GM18868 (cell line): ENCODE data around the gene TMEM81.
A peak's percentile ranks its signal among the peaks of the same experiment; 100 is the strongest.

Experiments
- ATAC-seq: cut with Tn5 transposase; IDR thresholded peaks from one replicate; pipeline ENCODE4 v1.9.1; 2021; ENCODE audit warnings: mild to moderate bottlenecking, moderate library complexity; ENCODE audit not compliant: unreplicated experiment

TMEM81 gene

GRCh38 chr1:205084360-205084759 lies at the start of gene TMEM81:
TSS of gene TMEM81 (minus strand) at chr1:205084460. CDS start at chr1:205084320, 140 bp downstream.
- ATAC-seq = no peak

GRCh38 chr1:205133287-205133686 lies 49.0 kb upstream of the TMEM81 start:
- ATAC-seq = no peak

- ATAC-seq = no peak
Observed at GRCh38 chr1:205129447-205130029, 45.3 kb upstream of the TMEM81 start.

- no peak for ATAC-seq
Observed at GRCh38 chr1:205128050-205128449, 43.8 kb upstream of the TMEM81 start.

- ATAC-seq = no peak
Observed at GRCh38 chr1:205127646-205128045, 43.4 kb upstream of the TMEM81 start.

- no peak for ATAC-seq
Observed at GRCh38 chr1:205124726-205125125, 40.5 kb upstream of the TMEM81 start.

- no peak for ATAC-seq
Observed at GRCh38 chr1:205122489-205122882, 38.2 kb upstream of the TMEM81 start.

GRCh38 chr1:205121660-205122488 lies 37.6 kb upstream of the TMEM81 start, which contains the start of gene RBBP5:
TSS of gene RBBP5 (minus strand) at chr1:205121978. CDS start at chr1:205121873, 105 bp downstream.
- ATAC-seq = peak; percentile 90

GRCh38 chr1:205118752-205119151 lies 34.5 kb upstream of the TMEM81 start:
- no peak for ATAC-seq

- no peak for ATAC-seq
Observed at GRCh38 chr1:205111354-205111753, 27.1 kb upstream of the TMEM81 start.

- ATAC-seq = no peak
Observed at GRCh38 chr1:205109711-205110110, 25.5 kb upstream of the TMEM81 start.

GRCh38 chr1:205109269-205109668 lies 25.0 kb upstream of the TMEM81 start:
- ATAC-seq = no peak

GRCh38 chr1:205108464-205108863 lies 24.2 kb upstream of the TMEM81 start:
- ATAC-seq = no peak

- ATAC-seq = no peak
Observed at GRCh38 chr1:205107327-205107726, 23.1 kb upstream of the TMEM81 start.

- ATAC-seq = no peak
Observed at GRCh38 chr1:205102404-205102803, 18.1 kb upstream of the TMEM81 start.

- ATAC-seq = no peak
Observed at GRCh38 chr1:205098242-205098641, 14.0 kb upstream of the TMEM81 start.

- ATAC-seq = no peak
Observed at GRCh38 chr1:205095422-205095821, 11.2 kb upstream of the TMEM81 start.

- no peak for ATAC-seq
Observed at GRCh38 chr1:205091043-205091740, 6.9 kb upstream of the TMEM81 start.

- no peak for ATAC-seq
Observed at GRCh38 chr1:205088341-205088740, 4.1 kb upstream of the TMEM81 start.

- ATAC-seq = no peak
Observed at GRCh38 chr1:205082431-205082830, 1.8 kb downstream of the TMEM81 start.

- no peak for ATAC-seq
Observed at GRCh38 chr1:205077934-205078311, 6.3 kb downstream of the TMEM81 start.
